H7 (cell line): ENCODE data around the gene GALNT13. TPM values are rescaled to one million over a fixed set of nuclear protein-coding genes. Genes with fewer than 3 reads are reported as not detected.
"Not testable (repeated sequence)": the region's sequence is repeated elsewhere in the genome, so short reads cannot be mapped to it uniquely, and the experiment has no call there.

Experiments used
- DNase-seq: peaks from one replicate; pipeline ENCODE4 v3.0.0; 2012
- H3K27me3 ChIP-seq: 2 replicates; pipeline ENCODE4 v1.6.0; 2011; ENCODE audit warnings: mild to moderate bottlenecking, low read length; ENCODE audit not compliant: control insufficient read depth, insufficient read depth
- H3K36me3 ChIP-seq: replicated peaks from 2 replicates; pipeline ENCODE4 v1.5.1; 2011; ENCODE audit warnings: low read length; ENCODE audit not compliant: control insufficient read depth, insufficient read depth
- H3K4me3 ChIP-seq: 2 replicates; pipeline ENCODE4 v1.5.1; 2011; ENCODE audit warnings: low read depth, mild to moderate bottlenecking, control low read depth, low read length, moderate library complexity; ENCODE audit not compliant: insufficient read depth
- total RNA-seq: library from RNA; depleted of rRNA; stranded (reverse); fragments of >200 nt; shearing (Covaris generic); gene quantifications from 2 replicates; pipeline ENCODE4 v1.2.3, GENCODE V29; 2014

Gene GALNT13
- total RNA-seq, 1 experiment from 2014 or later = 7.1 TPM

- H3K36me3 ChIP-seq = no peaks in the 10 kb centered on the region
- DNase-seq = no peak
- no peaks in the 10 kb centered on the region for H3K27me3 ChIP-seq
- H3K4me3 ChIP-seq = no peak overlapping the region
Measured at GRCh38 chr2:154443919-154444318, 572.2 kb downstream of the GALNT13 start.

- Histone ChIP-seq H3K27me3 (no peaks in the 10 kb centered on the region), H3K36me3 (no peaks in the 10 kb centered on the region), H3K4me3 (no peak overlapping the region)
- DNase-seq = no peak
Measured at GRCh38 chr2:154446324-154446723, 574.6 kb downstream of the GALNT13 start.

GRCh38 chr2:154447727-154448418, 576.2 kb downstream of the GALNT13 start:
- Histone ChIP-seq H3K36me3 (no peaks in the 10 kb centered on the region), H3K27me3 (no peaks in the 10 kb centered on the region), H3K4me3 (no peak overlapping the region)
- DNase-seq = no peak

GRCh38 chr2:154449951-154450658, 578.4 kb downstream of the GALNT13 start:
- Histone ChIP-seq H3K4me3 (no peak overlapping the region), H3K27me3 (no peaks in the 10 kb centered on the region), H3K36me3 (no peaks in the 10 kb centered on the region)
- no peak for DNase-seq

GRCh38 chr2:154452471-154452870, 580.7 kb downstream of the GALNT13 start:
- Histone ChIP-seq H3K4me3 (no peak overlapping the region), H3K36me3 (no peaks in the 10 kb centered on the region), H3K27me3 (no peaks in the 10 kb centered on the region)
- DNase-seq = no peak

- no peak for DNase-seq
- no peak overlapping the region for H3K4me3 ChIP-seq
- no peaks in the 10 kb centered on the region for H3K36me3 ChIP-seq
- no peaks in the 10 kb centered on the region for H3K27me3 ChIP-seq
Measured at GRCh38 chr2:154452906-154453493, 581.3 kb downstream of the GALNT13 start.

GRCh38 chr2:154455166-154455565, 583.4 kb downstream of the GALNT13 start:
- H3K27me3 ChIP-seq = no peaks in the 10 kb centered on the region
- H3K4me3 ChIP-seq = no peak overlapping the region

GRCh38 chr2:154455866-154456265, 584.1 kb downstream of the GALNT13 start:
- Histone ChIP-seq H3K4me3 (no peak overlapping the region), H3K36me3 (no peaks in the 10 kb centered on the region), H3K27me3 (no peaks in the 10 kb centered on the region)
- DNase-seq = no peak

More at GRCh38 chr2:154455166-154455565, 583.4 kb downstream of the GALNT13 start:
- no peak for DNase-seq
- H3K36me3 ChIP-seq = no peaks in the 10 kb centered on the region

- Histone ChIP-seq H3K27me3 (no peaks in the 10 kb centered on the region), H3K36me3 (no peaks in the 10 kb centered on the region), H3K4me3 (no peak overlapping the region)
- DNase-seq = no peak
Measured at GRCh38 chr2:154457286-154457685, 585.6 kb downstream of the GALNT13 start.

- Histone ChIP-seq H3K36me3 (no peaks in the 10 kb centered on the region), H3K27me3 (no peaks in the 10 kb centered on the region), H3K4me3 (no peak overlapping the region)
- no peak for DNase-seq
Measured at GRCh38 chr2:154459286-154459685, 587.6 kb downstream of the GALNT13 start.

GRCh38 chr2:154462634-154463033, 590.9 kb downstream of the GALNT13 start:
- no peaks in the 10 kb centered on the region for H3K27me3 ChIP-seq
- DNase-seq = no peak
- no peaks in the 10 kb centered on the region for H3K36me3 ChIP-seq
- H3K4me3 ChIP-seq = no peak overlapping the region

- DNase-seq = no peak
- no peaks in the 10 kb centered on the region for H3K27me3 ChIP-seq
- no peak overlapping the region for H3K4me3 ChIP-seq
- no peaks in the 10 kb centered on the region for H3K36me3 ChIP-seq
Measured at GRCh38 chr2:154466226-154466625, 594.5 kb downstream of the GALNT13 start.

- no peaks in the 10 kb centered on the region for H3K27me3 ChIP-seq
- H3K4me3 ChIP-seq = no peak overlapping the region
- no peaks in the 10 kb centered on the region for H3K36me3 ChIP-seq
- DNase-seq = no peak
Measured at GRCh38 chr2:154470376-154470775, 598.7 kb downstream of the GALNT13 start.

- DNase-seq, H3K4me3 ChIP-seq, H3K27me3 ChIP-seq, H3K36me3 ChIP-seq: not testable (repeated sequence)
Measured at GRCh38 chr2:154471492-154471891, 599.8 kb downstream of the GALNT13 start.

- no peaks in the 10 kb centered on the region for H3K36me3 ChIP-seq
- no peak for DNase-seq
- no peak overlapping the region for H3K4me3 ChIP-seq
- H3K27me3 ChIP-seq = no peaks in the 10 kb centered on the region
Measured at GRCh38 chr2:154477319-154477718, 605.6 kb downstream of the GALNT13 start.
